ENCODE data around the gene TMC5. TPM values are rescaled to one million over a fixed set of nuclear protein-coding genes. Genes with fewer than 3 reads are reported as not detected.

The TMC5 gene, protein sequence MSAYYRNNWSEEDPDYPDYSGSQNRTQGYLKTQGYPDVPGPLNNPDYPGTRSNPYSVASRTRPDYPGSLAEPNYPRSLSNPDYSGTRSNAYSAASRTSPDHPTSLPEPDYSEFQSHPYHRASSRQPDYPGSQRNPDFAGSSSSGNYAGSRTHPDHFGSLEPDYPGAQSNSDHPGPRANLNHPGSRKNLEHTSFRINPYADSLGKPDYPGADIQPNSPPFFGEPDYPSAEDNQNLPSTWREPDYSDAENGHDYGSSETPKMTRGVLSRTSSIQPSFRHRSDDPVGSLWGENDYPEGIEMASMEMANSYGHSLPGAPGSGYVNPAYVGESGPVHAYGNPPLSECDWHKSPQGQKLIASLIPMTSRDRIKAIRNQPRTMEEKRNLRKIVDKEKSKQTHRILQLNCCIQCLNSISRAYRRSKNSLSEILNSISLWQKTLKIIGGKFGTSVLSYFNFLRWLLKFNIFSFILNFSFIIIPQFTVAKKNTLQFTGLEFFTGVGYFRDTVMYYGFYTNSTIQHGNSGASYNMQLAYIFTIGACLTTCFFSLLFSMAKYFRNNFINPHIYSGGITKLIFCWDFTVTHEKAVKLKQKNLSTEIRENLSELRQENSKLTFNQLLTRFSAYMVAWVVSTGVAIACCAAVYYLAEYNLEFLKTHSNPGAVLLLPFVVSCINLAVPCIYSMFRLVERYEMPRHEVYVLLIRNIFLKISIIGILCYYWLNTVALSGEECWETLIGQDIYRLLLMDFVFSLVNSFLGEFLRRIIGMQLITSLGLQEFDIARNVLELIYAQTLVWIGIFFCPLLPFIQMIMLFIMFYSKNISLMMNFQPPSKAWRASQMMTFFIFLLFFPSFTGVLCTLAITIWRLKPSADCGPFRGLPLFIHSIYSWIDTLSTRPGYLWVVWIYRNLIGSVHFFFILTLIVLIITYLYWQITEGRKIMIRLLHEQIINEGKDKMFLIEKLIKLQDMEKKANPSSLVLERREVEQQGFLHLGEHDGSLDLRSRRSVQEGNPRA
- total RNA-seq (2012; rRNA removed) (not detected in 2 replicates), polyA plus RNA-seq (2012; rRNA removed) (not detected in 2 replicates), Bru-seq, nascent RNA (percentile 7 among the genes with signal in this experiment), BruChase-seq, experiment 1, labeled RNA remaining after a 6-hour chase (percentile 2 among the genes with signal in this experiment), BruChase-seq, experiment 2, labeled RNA remaining after a 2-hour chase (percentile 2 among the genes with signal in this experiment)
- polyA plus RNA-seq (2012; cell fraction: cytosol; rRNA removed) = not detected in 2 replicates
- not detected in 2 replicates for polyA plus RNA-seq (2012; cell fraction: nucleus; rRNA removed; ENCODE audit: low replicate concordance)
- long read RNA-seq = 0 reads

DNA sequence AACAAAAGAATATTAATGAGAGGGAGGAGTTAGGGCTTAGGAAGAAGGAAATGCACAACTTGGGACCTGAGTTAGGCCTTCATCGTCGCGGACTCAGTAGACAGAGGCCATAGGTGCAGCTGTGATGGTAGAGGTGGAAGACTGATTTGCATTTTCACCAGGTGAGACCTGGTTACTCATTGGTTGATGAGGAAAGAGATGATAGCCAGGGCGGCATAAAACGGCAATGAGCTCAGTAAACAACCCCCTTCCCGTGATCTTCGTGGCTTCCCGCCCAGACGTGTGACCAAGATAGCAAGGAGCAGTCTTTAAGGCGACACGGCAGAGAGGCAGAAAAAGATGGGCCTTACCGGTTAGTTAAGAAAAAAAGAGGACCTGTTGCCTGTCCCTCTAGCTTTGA, at the start of gene TMC5:
Gene TMC5, plus strand, starts transcription at position 244 of the 400 bp plus-strand sequence. CDS start 22,156 bp downstream, outside the sequence.
- Histone ChIP-seq H4K5ac (ENCODE audit: low read depth, low read length) (no peak within 1 kb of the TSS), H4K20me1 (ENCODE audit: insufficient read depth, low read length) (no peaks in the 10 kb centered on the region), H3K23ac (ENCODE audit: low read depth, low read length) (no peak within 1 kb of the TSS), H3K4me3 (ENCODE audit: insufficient read depth, low read depth, low read length) (no peak within 1 kb of the TSS), H3K4me2 (ENCODE audit: low read depth, low read length) (no peak within 1 kb of the TSS), H2AFZ (replicated peaks; ENCODE audit: low read length, poor library complexity) (no peak within 1 kb of the TSS), H4K91ac (ENCODE audit: insufficient read depth, low read depth, low read length) (no peak within 1 kb of the TSS), H3K36me3 (ENCODE audit: control insufficient read depth, insufficient read depth, low read length) (no peaks in the 10 kb centered on the region), H2BK20ac (ENCODE audit: low read depth, low read length) (no peak within 1 kb of the TSS), H3K56ac (ENCODE audit: extremely low read depth, insufficient read depth, low read length) (no peak within 1 kb of the TSS), H3K18ac (ENCODE audit: low read depth, low read length) (no peak within 1 kb of the TSS), H2BK120ac (ENCODE audit: low read depth, low read length) (no peak within 1 kb of the TSS), H3K27ac (ENCODE audit: insufficient read depth, low read length) (no peak within 1 kb of the TSS), H2AK5ac (ENCODE audit: low read depth, low read length) (no peak within 1 kb of the TSS), H3K14ac (replicated peaks; ENCODE audit: low read depth, low read length) (no peak within 1 kb of the TSS), H3K4me1 (ENCODE audit: control insufficient read depth, insufficient read depth, low read length) (no peaks in the 10 kb centered on the region), H3K79me1 (ENCODE audit: low read depth in 1 of 2, low read length in 2 of 2) (no peaks in the 10 kb centered on the region), H2AK9ac (replicated peaks; ENCODE audit: low read depth, low read length, poor library complexity) (no peak within 1 kb of the TSS), H3K9me1 (ENCODE audit: insufficient read depth, low read length) (no peaks in the 10 kb centered on the region), H3K27me3 (ENCODE audit: control insufficient read depth, insufficient read depth, low read length) (no peaks in the 10 kb centered on the region), H3K9me3 (ENCODE audit: control insufficient read depth, insufficient read depth, low read length) (no peaks in the 10 kb centered on the region), H3K4ac (ENCODE audit: low read depth, low read length) (no peak within 1 kb of the TSS), H4K8ac (ENCODE audit: low read depth in 2 of 2, low read length in 2 of 2) (no peak within 1 kb of the TSS), H3K9ac (ENCODE audit: low read depth, low read length) (no peak within 1 kb of the TSS), H2BK15ac (ENCODE audit: low read depth, low read length) (no peak within 1 kb of the TSS), H2BK5ac (ENCODE audit: low read depth, low read length, poor library complexity, severe bottlenecking) (no peak within 1 kb of the TSS)
- ChIA-PET CTCF (no interaction called here), POLR2A (ENCODE audit: unreplicated experiment) (interaction anchor here (0.5 to 0.6 kb wide), 2 partner anchors 31 to 505 kb away, joined by 3 to 5 read pairs; no protein-coding TSS in a partner anchor)
- in situ Hi-C loops (cut with MboI; ENCODE audit: low sequenced_read_pairs) (no loop called here), intact Hi-C loops (cut with micrococcal nuclease) (no loop called here), dilution Hi-C loops (cut with HindIII; ENCODE audit: low sequenced_read_pairs, unreplicated experiment) (no loop called here)
- BruUV-seq (replicated peaks) = no TSS peak
- 62% methylated on average over 12 of the region's 12 CpGs; no CpG with 5 or more reads in 1 of the 2 experiments for WGBS, 2 experiments (ENCODE audit: extremely low coverage in 2 of 2, insufficient read length in 1 of 2)
- no peak for DNase-seq
- no peak for ATAC-seq (ENCODE audit: low read depth)
- TF ChIP-seq ELK1 (IDR thresholded peaks at IDR 0.05; ENCODE audit: borderline replicate concordance, low read depth, low read length) (no peak), BHLHE40 (IDR thresholded peaks at IDR 0.05; ENCODE audit: low read depth, low read length) (no peak), CHD1 (IDR thresholded peaks at IDR 0.05; ENCODE audit: low read depth, low read length) (no peak), MXI1 (IDR thresholded peaks at IDR 0.05; ENCODE audit: borderline replicate concordance, low read depth, low read length) (no peak), FOS (IDR thresholded peaks at IDR 0.05; ENCODE audit: low read depth, low read length) (no peak), RCOR1 (IDR thresholded peaks at IDR 0.05; ENCODE audit: insufficient replicate concordance, low read length) (no peak), MAFK (IDR thresholded peaks at IDR 0.05; ENCODE audit: low read depth, low read length) (no peak), CEBPB (IDR thresholded peaks at IDR 0.05; ENCODE audit: low read depth, low read length) (no peak), RAD21 (IDR thresholded peaks at IDR 0.05; ENCODE audit: low read length) (no peak), SMC3 (IDR thresholded peaks at IDR 0.05; ENCODE audit: low read depth, low read length) (no peak), POLR2A (IDR thresholded peaks at IDR 0.05; ENCODE audit: low read depth, low read length) (no peak), NFE2L2 (IDR thresholded peaks at IDR 0.05; ENCODE audit: low read depth, low read length) (no peak)

Data from IMR-90 (cell line).